ENCODE data around the gene CARMIL1.

GRCh38 chr6:25414755-25415154, 135.6 kb downstream of the CARMIL1 start:
- TF ChIP-seq POLR2A (IDR thresholded peaks at IDR 0.05; ENCODE audit: low read length) (no peak), GATA1 (IDR thresholded peaks at IDR 0.05; ENCODE audit: low read depth, low read length) (no peak)
